HG02885 (cell line): Measurements from ENCODE around the gene PBLD.

Source experiments
- ATAC-seq: cut with Tn5 transposase; IDR thresholded peaks from one replicate; pipeline ENCODE4 v1.9.1; 2021; ENCODE audit warnings: mild to moderate bottlenecking; ENCODE audit not compliant: unreplicated experiment, poor library complexity

Gene PBLD

GRCh38 chr10:68332259-68333057 is at the start of gene PBLD:
PBLD (minus strand) TSS chr10:68332928; CDS start chr10:68306844, 26,084 bp downstream.
- ATAC-seq: peak; percentile 27

- no peak for ATAC-seq
Measured at GRCh38 chr10:68371604-68372003, 38.9 kb upstream of the PBLD start.

DNA sequence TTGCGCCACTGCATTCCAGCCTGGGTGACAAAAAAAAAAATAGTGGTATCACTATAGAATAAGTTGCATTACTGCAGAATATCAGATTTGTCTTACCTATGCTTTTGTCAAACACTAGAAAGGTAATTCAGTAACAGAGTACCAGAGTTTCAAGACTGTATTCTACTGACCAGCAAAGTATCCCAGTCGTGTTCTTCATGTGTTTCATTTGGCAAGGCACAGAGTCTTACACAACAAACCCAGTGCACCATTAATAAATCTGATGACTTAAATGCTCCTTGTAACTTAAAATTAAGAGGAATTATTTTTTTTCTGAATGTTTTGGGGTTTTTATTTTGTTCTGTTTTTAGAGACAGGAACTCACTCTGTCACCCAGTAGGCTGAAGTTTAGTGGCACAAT is 34.4 kb upstream of the PBLD start:
- ATAC-seq: no peak

DNA sequence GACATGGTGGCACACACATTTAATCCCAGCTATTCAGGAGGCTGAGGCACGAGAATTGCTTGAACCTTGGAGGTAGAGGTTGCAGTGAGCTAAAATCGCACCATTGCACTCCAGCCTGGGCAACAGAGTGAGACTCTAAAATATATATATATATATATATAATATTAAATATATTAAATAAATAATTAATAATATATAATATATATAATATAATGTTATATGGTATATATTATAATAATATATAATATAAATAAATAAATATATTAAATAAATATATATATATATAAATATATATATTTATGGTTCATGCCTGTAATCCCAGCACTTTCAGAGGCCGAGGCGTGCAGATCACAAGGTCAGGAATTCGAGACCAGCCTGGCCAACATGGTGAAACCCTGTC is 33.9 kb upstream of the PBLD start:
- no peak for ATAC-seq

GRCh38 chr10:68365611-68366010 is 32.9 kb upstream of the PBLD start:
- no peak for ATAC-seq

DNA sequence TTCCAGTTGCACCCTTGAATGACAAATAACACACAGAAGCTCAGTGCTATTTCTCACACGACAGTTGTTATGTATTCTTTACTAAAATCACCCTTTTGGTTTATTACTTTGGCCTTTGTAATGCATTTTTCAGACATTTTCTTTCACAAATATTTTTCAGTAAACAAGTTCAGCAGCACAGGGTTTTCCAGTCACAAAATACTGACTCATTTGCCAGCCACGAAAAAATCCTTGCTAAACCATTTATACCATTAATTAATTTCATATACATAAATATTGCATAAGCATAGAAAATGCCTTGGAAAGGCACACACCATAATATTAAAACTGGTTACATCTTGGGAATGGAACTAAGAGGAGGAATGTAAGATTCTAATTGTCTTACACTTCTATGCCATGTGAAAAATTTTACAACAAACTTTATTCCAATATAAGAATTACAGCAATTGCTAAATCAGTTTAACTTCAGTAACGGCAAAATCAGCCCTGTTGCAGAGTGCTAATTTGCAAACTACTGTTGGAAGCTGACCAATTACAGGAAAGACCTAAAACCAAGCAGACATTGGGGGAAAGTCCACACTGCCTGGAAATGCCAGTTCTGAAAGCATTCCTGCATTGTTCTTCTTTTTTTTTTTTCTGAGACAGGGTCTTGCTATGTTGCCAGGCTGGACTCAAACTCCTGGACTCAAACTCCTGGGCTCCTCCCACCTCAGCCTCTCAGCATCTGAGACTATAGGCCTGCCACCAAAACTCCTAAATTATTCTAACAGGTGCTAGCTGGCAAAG is 31.6 kb upstream of the PBLD start:
- ATAC-seq: no peak

DNA sequence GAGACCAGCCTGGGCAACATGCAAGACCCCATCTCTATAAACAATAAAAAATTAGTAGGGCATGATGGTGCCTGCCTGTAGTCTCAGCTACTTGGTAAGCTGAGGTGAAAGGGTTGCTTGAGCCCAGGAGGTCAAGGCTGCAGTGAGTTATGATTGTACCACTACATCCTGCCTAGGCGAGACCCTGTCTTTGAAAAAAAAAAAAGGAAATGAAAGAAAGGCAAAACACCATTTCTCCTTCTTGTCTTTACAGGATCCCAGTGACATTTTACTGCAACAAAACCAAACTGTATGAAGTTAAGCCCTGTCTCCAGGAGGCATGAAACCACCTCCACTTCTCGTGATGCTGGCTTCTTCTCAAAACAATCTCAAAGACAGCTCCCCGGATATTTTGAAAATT is 29.9 kb upstream of the PBLD start:
- no peak for ATAC-seq

- no peak for ATAC-seq
Measured at GRCh38 chr10:68359189-68359588, 26.5 kb upstream of the PBLD start.

DNA sequence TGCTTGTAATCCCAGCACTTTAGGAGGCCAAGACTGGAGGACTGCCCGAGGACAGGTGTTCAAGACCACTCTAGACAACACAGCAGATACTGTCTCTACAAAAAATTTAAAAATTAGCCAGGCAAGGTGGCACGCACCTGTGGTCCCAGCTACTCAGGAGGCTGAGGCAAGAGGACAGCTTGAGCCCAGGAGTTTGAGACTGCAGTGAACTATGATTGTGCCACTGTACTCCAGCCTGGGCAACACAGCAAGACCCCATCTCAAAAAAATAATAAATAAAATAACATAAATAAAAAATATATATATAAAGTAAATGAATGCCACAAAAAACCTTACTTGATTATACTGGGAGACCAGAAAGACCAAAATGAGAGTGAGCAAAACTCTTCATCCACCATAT is 20.8 kb upstream of the PBLD start:
- no peak for ATAC-seq

GRCh38 chr10:68348265-68348741 is 15.6 kb upstream of the PBLD start:
- no peak for ATAC-seq

- no peak for ATAC-seq
Measured at GRCh38 chr10:68346774-68347173, 14.0 kb upstream of the PBLD start.

- ATAC-seq: no peak
Measured at GRCh38 chr10:68345621-68346020, 12.9 kb upstream of the PBLD start.

DNA sequence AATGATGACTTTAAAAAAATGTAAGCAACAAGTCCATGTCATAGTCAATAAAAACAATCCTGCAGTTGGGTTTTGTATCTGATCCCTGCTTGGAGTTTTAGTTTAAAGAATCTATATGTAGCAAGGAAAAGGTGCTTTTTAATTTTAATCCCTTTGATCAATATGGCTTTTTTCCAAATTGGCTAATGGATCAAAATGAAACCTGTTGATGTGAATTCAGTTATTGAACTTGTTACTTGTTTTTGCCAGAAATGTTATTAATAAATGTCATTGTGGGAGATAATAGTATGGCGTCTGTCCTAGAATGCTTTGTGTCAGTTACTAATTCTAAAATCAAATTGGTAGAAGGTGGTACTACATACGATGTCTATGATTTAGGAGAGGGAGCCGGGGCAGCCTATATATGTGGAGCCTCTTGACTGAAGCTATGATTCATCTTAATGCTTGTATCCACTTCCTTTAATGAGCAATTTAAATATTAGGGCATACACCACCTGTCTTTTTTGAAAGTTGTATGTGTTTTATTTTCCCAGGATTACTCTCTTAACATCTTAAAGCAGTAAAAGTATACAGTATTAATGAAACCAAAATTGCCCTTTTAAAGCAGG is 10.3 kb upstream of the PBLD start:
- ATAC-seq: no peak

DNA sequence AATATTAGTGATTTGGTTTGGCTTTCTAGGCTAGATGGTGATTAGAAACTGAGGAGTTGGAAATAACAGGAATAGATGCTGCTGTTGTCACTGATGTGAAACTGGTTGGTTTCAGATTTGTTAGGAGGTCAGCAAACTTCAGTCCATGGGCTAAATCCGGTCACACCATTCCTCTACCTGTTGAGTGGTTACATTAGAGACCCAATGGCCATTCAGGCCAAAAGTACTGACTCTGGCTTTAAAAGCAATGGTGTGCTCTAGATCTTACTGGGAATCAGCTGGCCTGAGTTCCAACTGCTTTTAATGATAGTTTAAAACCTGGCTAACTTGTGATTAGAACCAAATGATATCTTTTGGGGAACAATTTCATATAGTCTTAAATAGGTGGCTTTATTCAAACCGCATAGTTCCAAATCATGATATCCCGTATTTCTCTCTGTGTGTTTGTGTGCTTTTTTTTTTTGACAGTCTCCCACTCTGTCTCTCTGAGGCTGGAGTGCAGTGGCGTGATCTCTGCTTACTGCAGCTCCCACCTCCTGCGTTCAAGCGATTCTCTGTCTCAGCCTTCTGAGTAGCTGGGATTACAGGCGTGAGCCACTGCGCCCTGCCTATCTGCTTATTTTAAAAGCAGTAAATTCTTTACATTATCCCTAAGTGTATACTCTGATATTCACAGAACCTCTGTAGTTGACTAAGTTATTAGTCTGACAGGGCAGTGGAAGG is 7.8 kb upstream of the PBLD start:
- no peak for ATAC-seq

DNA sequence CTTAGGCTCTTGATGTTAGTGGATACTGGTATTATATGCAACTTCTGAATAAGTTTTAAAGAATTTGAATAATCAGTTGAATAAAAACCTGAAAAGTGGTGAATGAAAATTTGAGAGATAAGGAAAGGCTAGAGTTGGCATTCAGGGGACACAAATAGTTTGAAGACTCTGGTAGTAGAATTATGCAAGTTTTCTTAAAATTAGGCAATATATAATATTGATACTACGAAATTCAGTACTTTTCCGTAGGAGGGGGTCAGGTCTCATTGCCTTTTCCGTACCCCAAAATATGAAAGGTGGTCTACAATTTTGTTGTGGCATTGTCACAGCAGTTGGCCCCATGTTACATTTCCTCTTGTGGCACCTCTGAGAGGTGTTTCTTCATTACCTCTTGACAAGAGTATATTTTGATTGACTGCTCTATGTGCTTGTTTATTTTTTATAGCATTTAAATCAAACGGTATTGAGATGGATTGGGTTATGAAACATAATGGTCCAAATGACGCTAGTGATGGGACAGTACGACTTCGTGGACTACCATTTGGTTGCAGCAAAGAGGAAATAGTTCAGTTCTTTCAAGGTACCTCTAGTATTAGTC is 4.1 kb upstream of the PBLD start:
- no peak for ATAC-seq

DNA sequence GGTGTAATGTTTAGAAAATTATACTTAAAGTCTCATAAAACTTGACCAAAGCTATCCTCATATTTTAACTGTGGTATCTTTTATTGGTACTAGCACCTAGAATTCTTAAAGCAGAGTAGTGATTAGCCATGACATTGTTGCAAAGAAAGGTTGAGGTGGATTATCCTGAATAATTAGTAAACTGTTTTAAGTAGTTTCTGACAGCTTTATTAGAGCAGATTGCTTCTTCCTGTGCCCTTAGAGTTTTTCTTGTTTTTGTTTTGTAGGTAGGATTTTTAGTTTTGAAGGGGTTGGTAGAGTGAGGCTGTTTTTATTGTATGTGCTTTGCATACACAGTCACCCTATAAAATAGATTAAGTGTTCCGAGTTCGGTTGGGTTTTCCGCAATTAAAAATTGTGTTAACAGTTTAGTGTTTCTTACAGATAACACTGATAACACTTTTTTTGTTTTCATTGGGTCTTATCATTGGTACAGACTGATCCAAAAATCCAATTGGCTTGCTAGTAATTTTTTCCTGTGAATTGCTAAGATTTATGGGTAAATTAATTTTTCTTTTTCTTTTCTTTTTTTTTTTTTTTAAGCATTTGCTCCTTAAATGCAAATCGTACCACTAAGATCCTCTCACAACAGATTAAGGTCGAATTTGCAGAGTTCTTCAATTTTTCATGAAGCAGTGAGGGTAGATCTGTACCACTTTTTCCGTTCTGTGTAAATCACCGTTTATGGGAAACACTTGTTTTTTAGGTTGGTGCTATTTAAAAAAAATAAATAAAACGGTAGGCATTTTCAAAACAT is 2.1 kb upstream of the PBLD start:
- ATAC-seq: no peak

GRCh38 chr10:68333440-68334431 is 1.0 kb upstream of the PBLD start:
- ATAC-seq: no peak

- ATAC-seq: no peak
Measured at GRCh38 chr10:68333058-68333395, 299 bp upstream of the PBLD start.
